ENCODE data around the gene MIB2. TPM values are rescaled to one million over a fixed set of nuclear protein-coding genes. Genes with fewer than 3 reads are reported as not detected.

The MIB2 gene
- total and polyA plus RNA-seq, 2 donors (not counting 1 experiment from before 2014, with no cell fraction given) = 94.0 to 95.9 TPM

DNA sequence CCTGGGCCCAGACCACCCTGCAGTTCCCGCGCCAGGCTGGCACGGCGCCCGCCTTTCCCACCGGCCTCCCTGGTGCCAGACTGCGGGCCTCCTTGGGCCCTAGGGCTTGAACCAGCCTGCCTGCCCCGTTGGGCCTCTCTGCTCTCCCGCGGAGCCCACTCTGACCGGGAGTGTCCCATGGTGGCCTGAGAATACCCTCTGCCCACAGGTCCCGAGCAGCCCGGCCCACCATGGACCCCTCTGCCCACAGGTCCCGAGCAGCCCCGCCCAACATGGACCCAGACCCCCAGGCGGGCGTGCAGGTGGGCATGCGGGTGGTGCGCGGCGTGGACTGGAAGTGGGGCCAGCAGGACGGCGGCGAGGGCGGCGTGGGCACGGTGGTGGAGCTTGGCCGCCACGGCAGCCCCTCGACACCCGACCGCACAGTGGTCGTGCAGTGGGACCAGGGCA, 7.9 kb downstream of the MIB2 start:
- H3K27me3 ChIP-seq (replicated peaks in 1 of 4; ENCODE audit: control extremely low read depth in 1 of 4, control insufficient read depth in 3 of 4, insufficient read depth in 4 of 4, low read length in 3 of 4) = no peaks in the 10 kb centered on the region
- no peaks in the 10 kb centered on the region for H3K4me1 ChIP-seq (ENCODE audit: control insufficient read depth in 2 of 2, insufficient read depth in 2 of 2, low read length in 2 of 2)
- H3K79me2 ChIP-seq (ENCODE audit: control insufficient read depth, insufficient read depth, low read length) = peaks cover 4% of the 10 kb centered on the region
- ATAC-seq (ENCODE audit: low read depth) (no peak), DNase-seq (no peak)
- 96% methylated on average over 33 of the region's 33 CpGs for WGBS (ENCODE audit: insufficient coverage)
- intact Hi-C loops (cut with micrococcal nuclease) = no loop called here
- no peak overlapping the region for H2AFZ ChIP-seq (ENCODE audit: insufficient read depth, low read depth, low read length, poor library complexity, severe bottlenecking)
- CTCF ChIA-PET = no interaction called here
- H4K20me1 ChIP-seq (ENCODE audit: control insufficient read depth, insufficient read depth, low read length, poor library complexity, severe bottlenecking) = peaks cover 10% of the 10 kb centered on the region
- no peak overlapping the region for H3K27ac ChIP-seq (ENCODE audit: low read length in 2 of 2)
- Mint-ChIP-seq H3K4me3 (no peak overlapping the region), H3K9me3 (ENCODE audit: insufficient read depth) (no peaks in the 10 kb centered on the region), H3K27me3 (no peaks in the 10 kb centered on the region), H3K4me1 (peaks cover 2% of the 10 kb centered on the region), H3K27ac (no peak overlapping the region)
- no peak overlapping the region for H3K4me2 ChIP-seq (replicated peaks; ENCODE audit: low read depth, low read length, poor library complexity, severe bottlenecking)
- TF ChIP-seq, protein P1, sequence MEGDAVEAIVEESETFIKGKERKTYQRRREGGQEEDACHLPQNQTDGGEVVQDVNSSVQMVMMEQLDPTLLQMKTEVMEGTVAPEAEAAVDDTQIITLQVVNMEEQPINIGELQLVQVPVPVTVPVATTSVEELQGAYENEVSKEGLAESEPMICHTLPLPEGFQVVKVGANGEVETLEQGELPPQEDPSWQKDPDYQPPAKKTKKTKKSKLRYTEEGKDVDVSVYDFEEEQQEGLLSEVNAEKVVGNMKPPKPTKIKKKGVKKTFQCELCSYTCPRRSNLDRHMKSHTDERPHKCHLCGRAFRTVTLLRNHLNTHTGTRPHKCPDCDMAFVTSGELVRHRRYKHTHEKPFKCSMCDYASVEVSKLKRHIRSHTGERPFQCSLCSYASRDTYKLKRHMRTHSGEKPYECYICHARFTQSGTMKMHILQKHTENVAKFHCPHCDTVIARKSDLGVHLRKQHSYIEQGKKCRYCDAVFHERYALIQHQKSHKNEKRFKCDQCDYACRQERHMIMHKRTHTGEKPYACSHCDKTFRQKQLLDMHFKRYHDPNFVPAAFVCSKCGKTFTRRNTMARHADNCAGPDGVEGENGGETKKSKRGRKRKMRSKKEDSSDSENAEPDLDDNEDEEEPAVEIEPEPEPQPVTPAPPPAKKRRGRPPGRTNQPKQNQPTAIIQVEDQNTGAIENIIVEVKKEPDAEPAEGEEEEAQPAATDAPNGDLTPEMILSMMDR (IDR thresholded peaks at IDR 0.05) = no peak
- no peak for TF ChIP-seq EZH2 (IDR thresholded peaks at IDR 0.05; ENCODE audit: borderline replicate concordance, insufficient read depth, low read depth, low read length, poor library complexity, severe bottlenecking)
- H3K36me3 ChIP-seq (replicated peaks in 1 of 2; ENCODE audit: control extremely low read depth in 1 of 2, control insufficient read depth in 1 of 2, extremely low read depth in 1 of 2, insufficient read depth in 2 of 2, low read length in 1 of 2) = peaks cover 0 to 2% of the 10 kb centered on the region in 2 experiments
- POLR2A ChIA-PET = no interaction called here
- H3K4me3 ChIP-seq (ENCODE audit: control extremely low read depth in 1 of 5, extremely low read depth in 1 of 5, insufficient read depth in 1 of 5, low read depth in 2 of 5, low read length in 4 of 5) = no peak overlapping the region
- H3K9ac ChIP-seq (ENCODE audit: low read length) = no peak overlapping the region
- H3K9me3 ChIP-seq (ENCODE audit: control extremely low read depth in 1 of 3, control insufficient read depth in 2 of 3, insufficient read depth in 1 of 3, low read length in 2 of 3) = no peaks in the 10 kb centered on the region

DNA sequence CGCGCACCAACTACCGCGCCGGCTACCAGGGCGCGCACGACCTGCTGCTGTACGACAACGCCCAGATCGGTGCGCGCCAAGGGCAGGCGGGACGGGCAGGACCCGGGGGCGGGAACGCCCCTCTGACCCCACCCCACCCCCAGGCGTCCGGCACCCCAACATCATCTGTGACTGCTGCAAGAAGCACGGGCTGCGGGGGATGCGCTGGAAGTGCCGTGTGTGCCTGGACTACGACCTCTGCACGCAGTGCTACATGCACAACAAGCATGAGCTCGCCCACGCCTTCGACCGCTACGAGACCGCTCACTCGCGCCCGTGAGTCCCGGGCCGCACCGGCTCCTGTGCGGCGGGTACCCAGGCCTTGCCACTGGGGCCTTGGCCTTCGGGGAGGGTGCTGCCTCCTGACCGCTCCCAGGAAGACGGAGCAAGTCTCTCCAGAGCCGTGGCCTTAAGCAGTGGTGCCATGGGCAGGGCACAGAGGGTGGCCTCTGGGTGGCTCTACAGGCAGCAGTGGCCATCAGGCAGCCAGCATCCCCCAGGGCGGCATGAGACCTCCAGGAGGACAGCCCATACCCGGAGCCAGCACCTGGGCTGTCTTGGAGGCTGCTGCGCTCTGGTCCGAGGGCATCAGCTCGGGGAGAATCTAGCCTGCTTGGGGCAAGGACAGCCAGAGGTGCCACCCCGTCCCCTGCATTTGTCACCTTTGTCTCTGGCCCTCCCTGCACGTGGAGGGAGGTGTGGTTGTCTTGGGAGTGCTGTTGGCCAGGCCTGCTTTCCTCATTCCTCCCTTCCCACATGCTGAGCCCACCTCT, 8.5 kb downstream of the MIB2 start:
- H3K4me1 Mint-ChIP-seq = peaks cover 2% of the 10 kb centered on the region
- ChIA-PET CTCF (no interaction called here), POLR2A (no interaction called here)
- H3K4me3 Mint-ChIP-seq = no peak overlapping the region
- 97% methylated on average over 50 of the region's 51 CpGs for WGBS (ENCODE audit: insufficient coverage)
- peaks cover 0 to 4% of the 10 kb centered on the region in 2 donors for H3K4me1 ChIP-seq (ENCODE audit: control insufficient read depth in 2 of 2, insufficient read depth in 2 of 2, low read length in 2 of 2)
- H3K27ac ChIP-seq (ENCODE audit: low read length in 2 of 2) = no peak overlapping the region
- H3K4me2 ChIP-seq (replicated peaks; ENCODE audit: low read depth, low read length, poor library complexity, severe bottlenecking) = no peak overlapping the region
- no peak overlapping the region for H3K4me3 ChIP-seq (ENCODE audit: control extremely low read depth in 1 of 5, extremely low read depth in 1 of 5, insufficient read depth in 1 of 5, low read depth in 2 of 5, low read length in 4 of 5)
- no peaks in the 10 kb centered on the region for H3K27me3 ChIP-seq (replicated peaks in 1 of 4; ENCODE audit: control extremely low read depth in 1 of 4, control insufficient read depth in 3 of 4, insufficient read depth in 4 of 4, low read length in 3 of 4)
- DNase-seq (no peak), ATAC-seq (ENCODE audit: low read depth) (no peak)
- H4K20me1 ChIP-seq (ENCODE audit: control insufficient read depth, insufficient read depth, low read length, poor library complexity, severe bottlenecking) = peaks cover 10% of the 10 kb centered on the region
- H3K27ac Mint-ChIP-seq = no peak overlapping the region
- peaks cover 4% of the 10 kb centered on the region for H3K79me2 ChIP-seq (ENCODE audit: control insufficient read depth, insufficient read depth, low read length)
- intact Hi-C loops (cut with micrococcal nuclease) = no loop called here
- no peak overlapping the region for H2AFZ ChIP-seq (ENCODE audit: insufficient read depth, low read depth, low read length, poor library complexity, severe bottlenecking)
- H3K36me3 ChIP-seq (replicated peaks in 1 of 2; ENCODE audit: control extremely low read depth in 1 of 2, control insufficient read depth in 1 of 2, extremely low read depth in 1 of 2, insufficient read depth in 2 of 2, low read length in 1 of 2) = no peaks in the 10 kb centered on the region
- H3K9me3 ChIP-seq (ENCODE audit: control extremely low read depth in 1 of 3, control insufficient read depth in 2 of 3, insufficient read depth in 1 of 3, low read length in 2 of 3) = no peaks in the 10 kb centered on the region
- no peaks in the 10 kb centered on the region for H3K9me3 Mint-ChIP-seq (ENCODE audit: insufficient read depth)
- no peaks in the 10 kb centered on the region for H3K27me3 Mint-ChIP-seq
- TF ChIP-seq EZH2 (IDR thresholded peaks at IDR 0.05; ENCODE audit: borderline replicate concordance, insufficient read depth, low read depth, low read length, poor library complexity, severe bottlenecking) = no peak
- TF ChIP-seq, protein P1 (IDR thresholded peaks at IDR 0.05) = no peak
- no peak overlapping the region for H3K9ac ChIP-seq (ENCODE audit: low read length)

All from B cell (primary cell).